Measurements from ENCODE around the gene PLTP. TPM values are rescaled to one million over a fixed set of nuclear protein-coding genes. Genes with fewer than 3 reads are reported as not detected.

The PLTP gene
- total and polyA plus RNA-seq, 2 experiments from 2014 or later: 108 to 160 TPM

DNA sequence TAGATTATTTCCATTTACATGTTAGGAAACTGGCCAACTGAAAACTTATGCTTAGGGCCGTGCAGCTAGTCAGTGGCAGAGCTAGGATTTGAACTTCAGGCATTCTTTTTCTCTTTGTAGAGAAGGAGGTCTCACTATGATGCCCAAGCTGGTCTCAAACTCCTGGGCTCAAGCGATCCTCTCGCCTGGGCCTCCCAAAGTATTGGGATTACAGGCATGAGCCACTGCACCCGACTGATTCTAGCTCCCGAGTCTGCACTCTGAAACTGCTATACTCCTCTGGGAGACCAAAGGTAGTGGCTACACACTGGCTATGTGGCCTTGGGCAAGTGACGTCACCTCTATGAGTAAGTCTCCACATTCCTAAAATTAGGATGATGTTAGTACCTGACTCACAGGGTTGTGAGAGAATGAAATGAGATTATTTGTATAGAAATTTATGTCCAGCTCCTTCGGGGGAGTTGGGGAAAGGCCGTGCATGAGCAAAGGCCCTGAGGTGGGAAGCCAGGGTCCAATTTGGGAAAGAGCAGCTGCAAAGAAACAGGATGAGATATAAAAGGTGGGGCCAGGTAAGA is 6.4 kb downstream of the PLTP start:
- Histone ChIP-seq H3K27me3 (ENCODE audit: insufficient read depth) (no peaks in the 10 kb centered on the region), H3K9me2 (ENCODE audit: insufficient read depth) (no peaks in the 10 kb centered on the region), H2AFZ (no peak overlapping the region), H3K4me2 (no peak overlapping the region), H3K4me1 (ENCODE audit: insufficient read depth) (no peaks in the 10 kb centered on the region; the same call in 1 of the 2 replicates), H3F3A (replicated peaks; ENCODE audit: low read depth) (0 out of 2 replicates have a peak, but pooled peaks cover 5% of the 10 kb centered on the region), H3K4me3 (no peak overlapping the region), H3K36me3 (ENCODE audit: insufficient read depth) (peaks cover 24% of the 10 kb centered on the region), H3K79me2 (replicated peaks; ENCODE audit: insufficient read depth) (peaks cover 10% of the 10 kb centered on the region), H3K27ac (ENCODE audit: low read depth) (no peak overlapping the region), H4K20me1 (replicated peaks; ENCODE audit: insufficient read depth) (peaks cover 29% of the 10 kb centered on the region)
- no peak overlapping the region for H3K4me3 Mint-ChIP-seq
- H3K9me3 Mint-ChIP-seq: no peaks in the 10 kb centered on the region; the same call in 2 of the 3 replicates
- peaks cover 10% of the 10 kb centered on the region for H3K4me1 Mint-ChIP-seq
- no peak overlapping the region for H3K27ac Mint-ChIP-seq
- ATAC-seq (no peak), DNase-seq (ENCODE audit: low spot score) (no peak)
- peaks cover 28% of the 10 kb centered on the region for H3K27me3 Mint-ChIP-seq (ENCODE audit: insufficient read depth, low read depth, poor library complexity)
- TF ChIP-seq, protein P1, sequence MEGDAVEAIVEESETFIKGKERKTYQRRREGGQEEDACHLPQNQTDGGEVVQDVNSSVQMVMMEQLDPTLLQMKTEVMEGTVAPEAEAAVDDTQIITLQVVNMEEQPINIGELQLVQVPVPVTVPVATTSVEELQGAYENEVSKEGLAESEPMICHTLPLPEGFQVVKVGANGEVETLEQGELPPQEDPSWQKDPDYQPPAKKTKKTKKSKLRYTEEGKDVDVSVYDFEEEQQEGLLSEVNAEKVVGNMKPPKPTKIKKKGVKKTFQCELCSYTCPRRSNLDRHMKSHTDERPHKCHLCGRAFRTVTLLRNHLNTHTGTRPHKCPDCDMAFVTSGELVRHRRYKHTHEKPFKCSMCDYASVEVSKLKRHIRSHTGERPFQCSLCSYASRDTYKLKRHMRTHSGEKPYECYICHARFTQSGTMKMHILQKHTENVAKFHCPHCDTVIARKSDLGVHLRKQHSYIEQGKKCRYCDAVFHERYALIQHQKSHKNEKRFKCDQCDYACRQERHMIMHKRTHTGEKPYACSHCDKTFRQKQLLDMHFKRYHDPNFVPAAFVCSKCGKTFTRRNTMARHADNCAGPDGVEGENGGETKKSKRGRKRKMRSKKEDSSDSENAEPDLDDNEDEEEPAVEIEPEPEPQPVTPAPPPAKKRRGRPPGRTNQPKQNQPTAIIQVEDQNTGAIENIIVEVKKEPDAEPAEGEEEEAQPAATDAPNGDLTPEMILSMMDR (conservative IDR thresholded peaks at IDR 0.05; ENCODE audit: low read depth in 2 of 2): no peak
- TF ChIP-seq, protein P2, sequence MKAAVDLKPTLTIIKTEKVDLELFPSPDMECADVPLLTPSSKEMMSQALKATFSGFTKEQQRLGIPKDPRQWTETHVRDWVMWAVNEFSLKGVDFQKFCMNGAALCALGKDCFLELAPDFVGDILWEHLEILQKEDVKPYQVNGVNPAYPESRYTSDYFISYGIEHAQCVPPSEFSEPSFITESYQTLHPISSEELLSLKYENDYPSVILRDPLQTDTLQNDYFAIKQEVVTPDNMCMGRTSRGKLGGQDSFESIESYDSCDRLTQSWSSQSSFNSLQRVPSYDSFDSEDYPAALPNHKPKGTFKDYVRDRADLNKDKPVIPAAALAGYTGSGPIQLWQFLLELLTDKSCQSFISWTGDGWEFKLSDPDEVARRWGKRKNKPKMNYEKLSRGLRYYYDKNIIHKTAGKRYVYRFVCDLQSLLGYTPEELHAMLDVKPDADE (IDR thresholded peaks at IDR 0.05): no peak
- no peak for TF ChIP-seq JUNB (IDR thresholded peaks at IDR 0.05; ENCODE audit: unreplicated experiment)
- TF ChIP-seq, protein P3, sequence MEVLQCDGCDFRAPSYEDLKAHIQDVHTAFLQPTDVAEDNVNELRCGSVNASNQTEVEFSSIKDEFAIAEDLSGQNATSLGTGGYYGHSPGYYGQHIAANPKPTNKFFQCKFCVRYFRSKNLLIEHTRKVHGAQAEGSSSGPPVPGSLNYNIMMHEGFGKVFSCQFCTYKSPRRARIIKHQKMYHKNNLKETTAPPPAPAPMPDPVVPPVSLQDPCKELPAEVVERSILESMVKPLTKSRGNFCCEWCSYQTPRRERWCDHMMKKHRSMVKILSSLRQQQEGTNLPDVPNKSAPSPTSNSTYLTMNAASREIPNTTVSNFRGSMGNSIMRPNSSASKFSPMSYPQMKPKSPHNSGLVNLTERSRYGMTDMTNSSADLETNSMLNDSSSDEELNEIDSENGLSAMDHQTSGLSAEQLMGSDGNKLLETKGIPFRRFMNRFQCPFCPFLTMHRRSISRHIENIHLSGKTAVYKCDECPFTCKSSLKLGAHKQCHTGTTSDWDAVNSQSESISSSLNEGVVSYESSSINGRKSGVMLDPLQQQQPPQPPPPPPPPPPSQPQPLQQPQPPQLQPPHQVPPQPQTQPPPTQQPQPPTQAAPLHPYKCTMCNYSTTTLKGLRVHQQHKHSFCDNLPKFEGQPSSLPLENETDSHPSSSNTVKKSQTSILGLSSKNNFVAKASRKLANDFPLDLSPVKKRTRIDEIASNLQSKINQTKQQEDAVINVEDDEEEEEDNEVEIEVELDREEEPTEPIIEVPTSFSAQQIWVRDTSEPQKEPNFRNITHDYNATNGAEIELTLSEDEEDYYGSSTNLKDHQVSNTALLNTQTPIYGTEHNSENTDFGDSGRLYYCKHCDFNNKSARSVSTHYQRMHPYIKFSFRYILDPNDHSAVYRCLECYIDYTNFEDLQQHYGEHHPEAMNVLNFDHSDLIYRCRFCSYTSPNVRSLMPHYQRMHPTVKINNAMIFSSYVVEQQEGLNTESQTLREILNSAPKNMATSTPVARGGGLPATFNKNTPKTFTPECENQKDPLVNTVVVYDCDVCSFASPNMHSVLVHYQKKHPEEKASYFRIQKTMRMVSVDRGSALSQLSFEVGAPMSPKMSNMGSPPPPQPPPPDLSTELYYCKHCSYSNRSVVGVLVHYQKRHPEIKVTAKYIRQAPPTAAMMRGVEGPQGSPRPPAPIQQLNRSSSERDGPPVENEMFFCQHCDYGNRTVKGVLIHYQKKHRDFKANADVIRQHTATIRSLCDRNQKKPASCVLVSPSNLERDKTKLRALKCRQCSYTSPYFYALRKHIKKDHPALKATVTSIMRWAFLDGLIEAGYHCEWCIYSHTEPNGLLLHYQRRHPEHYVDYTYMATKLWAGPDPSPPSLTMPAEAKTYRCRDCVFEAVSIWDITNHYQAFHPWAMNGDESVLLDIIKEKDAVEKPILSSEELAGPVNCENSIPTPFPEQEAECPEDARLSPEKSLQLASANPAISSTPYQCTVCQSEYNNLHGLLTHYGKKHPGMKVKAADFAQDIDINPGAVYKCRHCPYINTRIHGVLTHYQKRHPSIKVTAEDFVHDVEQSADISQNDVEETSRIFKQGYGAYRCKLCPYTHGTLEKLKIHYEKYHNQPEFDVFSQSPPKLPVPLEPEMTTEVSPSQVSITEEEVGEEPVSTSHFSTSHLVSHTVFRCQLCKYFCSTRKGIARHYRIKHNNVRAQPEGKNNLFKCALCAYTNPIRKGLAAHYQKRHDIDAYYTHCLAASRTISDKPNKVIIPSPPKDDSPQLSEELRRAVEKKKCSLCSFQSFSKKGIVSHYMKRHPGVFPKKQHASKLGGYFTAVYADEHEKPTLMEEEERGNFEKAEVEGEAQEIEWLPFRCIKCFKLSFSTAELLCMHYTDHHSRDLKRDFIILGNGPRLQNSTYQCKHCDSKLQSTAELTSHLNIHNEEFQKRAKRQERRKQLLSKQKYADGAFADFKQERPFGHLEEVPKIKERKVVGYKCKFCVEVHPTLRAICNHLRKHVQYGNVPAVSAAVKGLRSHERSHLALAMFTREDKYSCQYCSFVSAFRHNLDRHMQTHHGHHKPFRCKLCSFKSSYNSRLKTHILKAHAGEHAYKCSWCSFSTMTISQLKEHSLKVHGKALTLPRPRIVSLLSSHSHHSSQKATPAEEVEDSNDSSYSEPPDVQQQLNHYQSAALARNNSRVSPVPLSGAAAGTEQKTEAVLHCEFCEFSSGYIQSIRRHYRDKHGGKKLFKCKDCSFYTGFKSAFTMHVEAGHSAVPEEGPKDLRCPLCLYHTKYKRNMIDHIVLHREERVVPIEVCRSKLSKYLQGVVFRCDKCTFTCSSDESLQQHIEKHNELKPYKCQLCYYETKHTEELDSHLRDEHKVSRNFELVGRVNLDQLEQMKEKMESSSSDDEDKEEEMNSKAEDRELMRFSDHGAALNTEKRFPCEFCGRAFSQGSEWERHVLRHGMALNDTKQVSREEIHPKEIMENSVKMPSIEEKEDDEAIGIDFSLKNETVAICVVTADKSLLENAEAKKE (CRISPR knock-in tag; IDR thresholded peaks at IDR 0.05): no peak
- TF ChIP-seq POLR2AphosphoS5 (IDR thresholded peaks at IDR 0.05; ENCODE audit: low read depth): no peak
- TF ChIP-seq NANOG (IDR thresholded peaks at IDR 0.05; ENCODE audit: borderline replicate concordance): no peak
- TF ChIP-seq STAT1 (IDR thresholded peaks at IDR 0.05; ENCODE audit: unreplicated experiment): no peak
- TF ChIP-seq, protein P4, sequence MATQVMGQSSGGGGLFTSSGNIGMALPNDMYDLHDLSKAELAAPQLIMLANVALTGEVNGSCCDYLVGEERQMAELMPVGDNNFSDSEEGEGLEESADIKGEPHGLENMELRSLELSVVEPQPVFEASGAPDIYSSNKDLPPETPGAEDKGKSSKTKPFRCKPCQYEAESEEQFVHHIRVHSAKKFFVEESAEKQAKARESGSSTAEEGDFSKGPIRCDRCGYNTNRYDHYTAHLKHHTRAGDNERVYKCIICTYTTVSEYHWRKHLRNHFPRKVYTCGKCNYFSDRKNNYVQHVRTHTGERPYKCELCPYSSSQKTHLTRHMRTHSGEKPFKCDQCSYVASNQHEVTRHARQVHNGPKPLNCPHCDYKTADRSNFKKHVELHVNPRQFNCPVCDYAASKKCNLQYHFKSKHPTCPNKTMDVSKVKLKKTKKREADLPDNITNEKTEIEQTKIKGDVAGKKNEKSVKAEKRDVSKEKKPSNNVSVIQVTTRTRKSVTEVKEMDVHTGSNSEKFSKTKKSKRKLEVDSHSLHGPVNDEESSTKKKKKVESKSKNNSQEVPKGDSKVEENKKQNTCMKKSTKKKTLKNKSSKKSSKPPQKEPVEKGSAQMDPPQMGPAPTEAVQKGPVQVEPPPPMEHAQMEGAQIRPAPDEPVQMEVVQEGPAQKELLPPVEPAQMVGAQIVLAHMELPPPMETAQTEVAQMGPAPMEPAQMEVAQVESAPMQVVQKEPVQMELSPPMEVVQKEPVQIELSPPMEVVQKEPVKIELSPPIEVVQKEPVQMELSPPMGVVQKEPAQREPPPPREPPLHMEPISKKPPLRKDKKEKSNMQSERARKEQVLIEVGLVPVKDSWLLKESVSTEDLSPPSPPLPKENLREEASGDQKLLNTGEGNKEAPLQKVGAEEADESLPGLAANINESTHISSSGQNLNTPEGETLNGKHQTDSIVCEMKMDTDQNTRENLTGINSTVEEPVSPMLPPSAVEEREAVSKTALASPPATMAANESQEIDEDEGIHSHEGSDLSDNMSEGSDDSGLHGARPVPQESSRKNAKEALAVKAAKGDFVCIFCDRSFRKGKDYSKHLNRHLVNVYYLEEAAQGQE (IDR thresholded peaks at IDR 0.05; ENCODE audit: unreplicated experiment): no peak
- no peak for TF ChIP-seq EZH2 (IDR thresholded peaks at IDR 0.05; ENCODE audit: low read depth, unreplicated experiment)
- no peak for TF ChIP-seq ZNF114 (CRISPR knock-in tag; IDR thresholded peaks at IDR 0.05)
- TF ChIP-seq ZNF331 (CRISPR knock-in tag; IDR thresholded peaks at IDR 0.05; ENCODE audit: low read depth): no peak
- peaks cover 89% of the 10 kb centered on the region for H3K36me3 Mint-ChIP-seq (ENCODE audit: low read depth)
